ENCODE results near the gene UQCC3.

GRCh38 chr11:62702246-62702645 is 30.8 kb downstream of the UQCC3 start:
- no peak for TF ChIP-seq CTCF (IDR thresholded peaks at IDR 0.05)
- no peak for TF ChIP-seq POLR2A (IDR thresholded peaks at IDR 0.05)

Data from Peyer's patch (tissue), 4 donors.